GM21619 (cell line): ENCODE measurements around the gene C16orf96.
A peak's percentile ranks its signal among the peaks of the same experiment; 100 is the strongest.

ENCODE experiments used
- ATAC-seq: cut with Tn5 transposase; IDR thresholded peaks from one replicate; pipeline ENCODE4 v1.9.1; 2021; ENCODE audit not compliant: unreplicated experiment

C16orf96 gene

DNA sequence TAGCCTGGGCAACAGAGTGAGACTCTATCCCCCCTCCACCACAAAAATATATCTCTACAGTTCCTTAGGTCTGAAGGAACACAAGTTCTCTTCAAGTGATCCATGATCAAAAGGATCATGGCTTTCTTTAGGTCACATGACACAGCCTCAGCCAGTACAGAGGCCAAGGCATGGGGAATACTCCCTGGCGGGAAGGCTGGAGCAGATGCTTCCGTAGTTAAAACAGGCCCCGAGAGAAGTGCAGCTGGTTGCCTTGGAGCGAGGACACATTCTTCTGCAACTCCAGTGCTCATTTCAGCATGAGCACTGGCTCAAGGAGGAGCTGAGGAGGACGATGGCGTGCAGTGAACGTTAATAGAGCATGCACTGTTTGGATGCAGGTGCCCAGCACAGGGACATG lies 31.1 kb upstream of the C16orf96 start:
- no peak for ATAC-seq

DNA sequence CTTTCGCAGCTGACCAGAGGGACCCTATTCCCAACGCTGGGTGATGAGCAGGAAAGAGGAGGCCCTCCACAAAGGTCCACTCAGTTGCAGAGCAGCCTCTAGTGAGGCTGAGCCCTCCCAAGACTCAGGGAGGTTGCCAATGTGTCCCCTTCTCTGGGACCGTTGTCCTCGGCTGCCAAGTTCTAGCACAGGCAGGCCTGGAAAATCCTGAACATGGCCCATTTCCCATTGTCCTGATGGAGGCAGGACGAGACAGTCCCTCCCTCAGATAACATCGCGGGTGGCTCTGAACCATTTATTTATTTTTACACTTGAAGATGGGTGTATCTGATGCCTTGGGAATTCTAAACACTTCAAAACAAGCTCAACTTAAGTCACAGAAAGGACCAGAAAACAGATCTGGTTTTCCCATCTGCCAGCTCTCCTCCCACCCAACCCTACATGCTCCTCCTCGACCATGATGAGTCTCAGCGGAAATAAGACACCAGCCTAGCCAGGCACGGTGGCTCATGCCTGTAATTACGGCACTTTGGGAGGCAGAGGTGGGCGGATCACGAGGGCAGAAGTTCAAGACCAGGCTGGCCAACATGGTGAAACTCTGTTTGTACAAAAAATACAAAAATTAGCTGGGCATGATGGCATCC lies 30.4 kb upstream of the C16orf96 start:
- ATAC-seq, result no peak

DNA sequence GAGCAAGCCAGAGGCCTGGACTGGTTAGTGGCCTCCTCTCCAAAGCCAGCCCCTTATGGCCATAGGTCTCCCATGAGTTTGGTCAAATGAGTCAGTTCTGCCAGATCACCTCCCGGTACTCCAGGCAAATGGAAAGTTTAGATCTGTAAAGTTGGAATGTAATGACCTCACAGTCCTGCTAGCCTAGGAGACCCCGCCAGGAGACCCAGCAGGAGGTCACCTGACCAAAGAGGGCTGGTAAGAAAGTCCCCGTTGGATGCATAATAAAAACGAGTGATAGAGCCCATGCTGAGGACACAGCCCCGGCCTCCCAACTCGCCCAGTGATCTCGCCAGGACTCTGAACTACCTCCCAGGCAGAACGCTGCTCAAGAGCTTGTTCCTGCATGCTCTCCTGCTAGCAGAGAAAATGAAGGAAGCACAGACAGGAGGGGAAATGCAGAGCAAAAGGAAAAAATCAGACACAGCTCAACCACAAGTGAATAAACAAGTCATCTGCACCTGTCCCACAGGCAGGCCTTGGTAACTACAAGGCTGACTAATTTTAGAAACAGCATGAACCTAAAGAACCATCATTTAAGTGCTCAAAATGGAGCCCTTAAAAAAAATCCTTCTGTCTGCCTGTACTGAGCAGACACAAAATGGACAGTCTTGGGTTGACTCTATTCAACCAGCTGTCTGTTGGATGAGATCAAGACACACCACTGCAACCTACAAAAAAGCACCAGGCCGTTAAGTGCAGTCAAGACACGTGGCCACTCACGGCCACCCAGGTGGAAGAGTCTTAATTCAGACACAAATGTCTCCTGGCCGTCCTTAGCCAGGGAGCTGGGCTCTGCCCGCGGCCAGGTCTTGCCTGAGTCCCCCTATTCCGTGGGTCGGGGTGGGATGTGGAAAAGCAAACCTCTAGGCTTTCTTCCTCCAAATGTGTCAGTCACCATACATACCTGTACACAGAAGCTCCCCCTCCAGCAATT lies 26.8 kb upstream of the C16orf96 start:
- no peak for ATAC-seq

DNA sequence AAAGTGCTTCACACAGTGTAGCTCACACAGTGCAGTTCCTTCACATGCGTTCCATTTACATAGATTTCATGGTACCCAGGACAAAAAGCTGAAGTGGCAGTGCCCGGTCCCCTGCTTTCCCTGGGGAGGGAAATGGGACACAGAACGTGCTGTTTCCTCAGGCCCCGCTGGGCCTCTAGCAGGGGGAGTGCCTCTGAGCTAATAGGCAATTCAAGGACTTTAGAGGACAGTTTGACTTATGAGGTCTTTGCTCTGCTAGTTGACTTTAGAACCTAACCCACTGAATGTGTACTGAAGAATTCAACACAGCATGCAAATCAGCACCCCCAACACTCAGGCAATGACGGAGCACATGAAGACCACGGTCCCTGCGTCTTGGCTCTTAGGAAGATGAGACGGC lies 24.3 kb upstream of the C16orf96 start:
- no peak for ATAC-seq

DNA sequence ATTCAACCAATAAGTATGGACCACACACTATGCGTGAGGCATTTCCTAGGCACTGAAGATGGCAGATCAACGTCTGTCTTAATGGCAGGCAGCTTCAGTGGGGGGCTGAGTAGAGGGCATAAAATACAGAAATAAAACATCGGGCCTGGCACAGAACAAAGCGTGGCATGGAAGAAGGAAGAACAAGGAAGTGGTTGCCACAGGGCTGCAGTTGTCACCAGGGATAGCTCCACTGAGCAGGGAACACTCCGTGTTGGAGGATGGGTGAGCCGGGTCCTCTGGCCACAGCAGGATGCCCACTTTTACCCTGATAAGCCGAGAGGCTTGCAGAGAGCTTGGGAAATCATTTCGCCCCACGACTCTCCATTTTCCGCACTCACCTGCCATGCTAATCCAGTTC lies 23.9 kb upstream of the C16orf96 start:
- ATAC-seq, result no peak

DNA sequence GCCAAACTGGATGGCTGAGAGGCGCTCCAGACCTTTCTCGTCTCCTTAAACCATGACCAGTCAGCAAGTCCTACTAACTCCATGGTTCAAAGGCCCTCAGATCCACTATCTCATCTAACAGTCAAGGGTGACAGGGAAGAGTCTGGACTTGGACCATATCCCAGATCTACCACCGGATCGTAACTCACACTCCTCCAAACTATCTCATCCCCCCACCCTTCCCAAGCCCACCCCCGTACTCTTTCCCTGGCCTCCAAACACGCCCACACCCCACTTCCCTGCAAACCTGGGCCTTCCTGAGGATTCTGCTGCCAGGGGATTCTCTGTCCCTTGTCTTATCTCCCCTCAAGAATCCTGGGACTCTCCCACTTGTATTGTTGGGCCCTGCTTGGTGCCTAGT lies 22.6 kb upstream of the C16orf96 start:
- ATAC-seq, result no peak

DNA sequence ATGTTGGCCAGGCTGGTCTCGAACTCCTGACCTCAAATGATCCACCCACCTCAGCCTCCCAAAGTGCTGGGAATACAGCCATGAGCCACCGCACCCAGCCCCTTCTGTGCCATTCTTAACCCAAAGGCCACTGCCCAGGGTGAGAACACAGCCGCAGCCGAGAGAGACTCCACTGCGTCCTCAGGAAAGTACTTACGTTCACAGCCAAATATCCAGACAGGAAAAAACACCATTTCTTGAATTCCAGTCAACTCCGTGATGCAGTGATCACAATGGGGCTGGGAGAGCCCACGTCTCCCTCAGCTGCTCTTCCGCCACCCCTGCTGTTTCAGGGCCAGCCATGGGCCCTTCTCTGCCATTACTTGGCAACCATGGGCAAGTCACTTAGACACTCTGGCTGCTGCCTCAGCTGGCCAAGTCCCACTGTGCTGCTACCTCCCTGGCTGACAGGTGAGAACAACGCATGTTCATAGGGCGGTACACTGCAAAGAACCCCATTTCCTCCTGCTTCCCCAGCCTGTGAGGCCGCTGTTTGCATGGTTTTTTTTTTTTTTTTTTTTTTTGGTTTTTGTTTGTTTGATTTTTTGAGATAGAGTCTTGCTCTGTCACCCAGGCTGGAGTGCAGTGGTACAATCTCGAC lies 21.9 kb upstream of the C16orf96 start:
- ATAC-seq, result no peak

DNA sequence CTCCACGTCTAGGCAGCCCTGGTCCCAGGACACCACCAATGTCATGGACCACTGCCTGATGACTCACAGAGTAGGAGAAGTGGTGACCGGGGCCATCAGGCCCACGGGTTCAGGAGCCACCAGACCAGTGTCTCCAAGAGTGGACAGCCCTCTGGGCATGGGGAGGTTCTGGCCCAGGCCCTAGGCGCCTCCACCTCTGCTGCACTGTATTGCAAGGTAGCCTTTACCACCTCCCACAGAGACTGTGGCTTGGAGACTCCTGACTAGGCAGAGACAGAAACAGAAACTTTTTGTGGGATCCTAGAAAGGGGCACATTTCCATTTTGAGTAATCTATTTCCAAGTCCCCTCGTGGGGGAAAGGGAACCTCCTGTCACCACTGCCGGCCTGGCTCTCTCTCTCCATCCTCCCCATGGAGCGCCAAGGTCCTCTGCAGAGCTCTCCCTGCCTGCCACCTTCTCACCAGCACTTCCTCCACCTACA lies 20.5 kb upstream of the C16orf96 start:
- ATAC-seq, result no peak

DNA sequence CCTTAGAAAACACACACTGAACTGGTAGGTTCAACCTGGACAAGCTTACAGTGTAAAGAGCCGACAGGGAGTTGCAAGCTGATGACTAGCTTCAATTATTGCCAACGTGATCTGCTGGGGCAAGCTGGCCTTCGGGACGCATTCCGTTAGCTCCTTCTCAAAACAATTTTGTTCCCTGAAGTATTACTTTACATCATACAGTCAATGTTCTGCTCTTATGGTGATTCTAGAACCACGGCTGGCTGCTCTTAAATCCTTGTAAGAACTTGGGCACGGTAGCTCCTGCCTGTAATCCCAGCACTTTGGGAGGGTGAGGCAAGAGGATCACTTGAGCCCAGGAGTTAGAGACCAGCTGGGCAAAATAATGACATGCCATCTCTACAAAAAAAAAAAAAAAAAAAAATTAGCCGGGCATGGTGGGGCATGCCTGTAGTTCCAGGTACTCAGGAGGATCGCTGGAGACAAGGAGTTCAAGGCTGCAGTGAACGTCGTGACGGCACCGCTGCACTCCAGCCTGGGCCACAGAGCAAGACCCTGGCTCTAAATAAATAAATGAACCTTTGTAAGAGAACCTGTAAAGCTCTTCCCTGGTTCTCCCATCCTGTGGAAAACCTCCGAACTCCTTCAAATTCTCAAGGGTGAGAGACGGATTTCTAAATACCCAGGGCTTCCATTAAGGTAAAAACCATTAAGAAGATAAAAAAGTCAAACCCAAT lies 19.6 kb upstream of the C16orf96 start:
- ATAC-seq, result no peak

DNA sequence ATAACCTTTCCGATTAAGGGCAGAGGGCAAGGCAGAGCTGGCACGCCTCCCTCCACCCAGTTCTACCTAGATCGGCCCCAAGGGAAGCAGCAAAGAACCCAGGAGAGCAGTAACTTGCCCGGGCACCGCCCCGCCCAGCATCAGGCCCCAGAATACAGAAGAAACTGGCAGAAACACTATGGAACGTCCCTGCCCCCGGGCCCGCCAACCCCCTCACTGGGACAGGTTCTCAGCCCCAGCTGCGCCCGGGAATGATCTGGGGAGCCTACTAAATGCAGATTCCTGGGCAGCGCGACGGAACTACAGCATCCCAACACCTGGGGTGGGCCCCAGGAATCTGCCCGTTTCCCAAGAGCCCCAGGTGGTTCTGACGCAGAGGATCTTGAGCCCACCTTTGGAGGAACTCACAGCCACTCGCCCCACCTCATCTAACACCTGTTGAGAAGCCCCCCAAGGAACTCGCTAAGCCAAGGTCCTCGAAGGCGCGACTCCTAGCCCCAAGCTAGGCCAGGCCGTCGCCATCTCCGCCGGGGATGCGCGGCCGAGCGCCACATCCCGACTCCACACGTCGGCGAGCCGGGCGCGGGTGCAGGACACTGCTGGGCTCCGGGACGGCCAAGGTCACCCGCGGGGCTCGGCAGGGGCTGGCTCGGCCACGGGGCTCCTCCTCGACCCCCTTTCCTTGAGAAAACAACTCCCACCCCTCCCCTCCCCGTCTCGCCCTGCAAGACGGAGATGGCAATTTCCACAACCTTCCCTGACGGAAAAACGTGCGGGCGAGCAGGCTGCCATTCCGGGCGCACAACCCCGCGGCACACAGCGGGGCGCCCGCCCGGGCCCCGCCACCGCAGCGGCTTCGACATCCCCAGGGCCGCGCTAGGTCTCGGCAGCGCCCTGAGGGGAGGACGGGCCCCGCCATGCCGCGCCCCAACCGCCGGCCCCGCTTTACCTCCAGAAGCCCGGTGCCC lies 18.5 kb upstream of the C16orf96 start:
- peak; percentile 28 for ATAC-seq

DNA sequence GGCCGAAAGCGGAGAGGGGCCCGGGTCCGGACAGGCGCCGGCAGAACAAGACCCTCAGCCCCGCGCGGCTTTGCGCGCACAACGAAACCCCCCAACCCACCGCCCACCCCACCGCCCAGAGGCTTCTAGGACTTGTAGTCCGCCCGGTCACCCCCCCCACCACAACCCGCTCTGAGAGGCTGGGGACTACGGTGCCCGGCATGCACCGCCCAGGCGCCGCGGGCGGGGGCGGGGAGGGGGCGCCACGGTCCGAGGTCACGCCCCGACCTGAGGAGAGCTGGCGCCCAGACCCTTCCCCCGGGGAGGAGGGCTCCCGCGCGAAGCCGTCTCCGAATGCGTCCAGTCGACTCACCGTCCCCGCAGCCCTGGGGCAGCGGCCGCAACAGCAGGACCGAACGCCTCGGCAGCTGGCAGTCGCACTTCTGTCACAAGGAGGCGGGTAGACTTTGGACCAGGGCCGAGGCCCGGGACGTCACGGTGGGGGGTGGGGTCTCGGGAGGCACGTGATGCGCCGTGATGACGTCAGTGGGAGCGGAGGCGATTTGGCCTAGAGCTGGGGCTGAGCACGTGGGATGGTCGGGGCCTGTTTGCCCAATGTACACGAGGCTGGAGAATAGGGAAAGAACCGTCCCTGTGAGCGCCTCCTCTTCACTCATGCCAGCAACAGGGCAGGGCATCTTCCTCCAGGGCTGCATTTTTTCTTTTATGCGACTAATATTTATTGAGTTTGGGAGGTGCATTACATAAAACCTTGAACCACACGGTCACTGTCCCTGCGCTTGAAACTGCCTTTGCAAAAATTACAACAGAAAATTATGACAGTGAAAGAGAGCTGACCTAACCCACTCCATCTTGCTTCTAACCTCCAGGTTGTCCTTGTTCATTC lies 17.5 kb upstream of the C16orf96 start, which contains the start of gene CDIP1:
TSS of gene CDIP1 (minus strand) at position 424 of the 886 bp plus-strand sequence. CDS start 24,643 bp downstream, outside the sequence.
- peak; percentile 75 for ATAC-seq

DNA sequence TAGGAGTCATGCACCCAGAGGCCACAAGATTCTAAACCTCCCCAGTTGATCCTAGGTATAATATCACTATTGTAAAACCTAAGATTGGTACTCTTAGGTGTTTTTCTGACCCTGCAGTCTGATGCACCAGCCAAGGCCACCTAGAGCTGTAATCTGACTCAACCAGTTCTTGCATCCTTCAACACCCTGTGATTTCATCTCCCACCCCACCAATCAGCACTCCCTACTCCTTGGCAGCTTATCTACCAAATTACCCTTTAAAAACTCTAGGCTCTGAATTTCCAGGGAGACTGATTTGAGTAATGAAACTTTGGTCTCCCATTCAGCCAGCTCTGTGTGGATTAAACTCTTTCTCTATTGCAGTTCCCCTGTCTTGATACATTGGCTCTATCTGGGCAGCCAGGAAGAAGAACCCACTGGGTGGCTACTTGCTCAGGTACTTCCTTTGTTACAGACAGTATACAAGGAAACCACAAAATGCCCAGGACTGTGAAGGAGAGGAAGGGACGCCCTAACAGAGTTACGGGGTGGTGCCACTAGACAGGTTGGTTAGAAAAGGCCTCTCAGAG lies 16.3 kb upstream of the C16orf96 start:
- ATAC-seq, result no peak

DNA sequence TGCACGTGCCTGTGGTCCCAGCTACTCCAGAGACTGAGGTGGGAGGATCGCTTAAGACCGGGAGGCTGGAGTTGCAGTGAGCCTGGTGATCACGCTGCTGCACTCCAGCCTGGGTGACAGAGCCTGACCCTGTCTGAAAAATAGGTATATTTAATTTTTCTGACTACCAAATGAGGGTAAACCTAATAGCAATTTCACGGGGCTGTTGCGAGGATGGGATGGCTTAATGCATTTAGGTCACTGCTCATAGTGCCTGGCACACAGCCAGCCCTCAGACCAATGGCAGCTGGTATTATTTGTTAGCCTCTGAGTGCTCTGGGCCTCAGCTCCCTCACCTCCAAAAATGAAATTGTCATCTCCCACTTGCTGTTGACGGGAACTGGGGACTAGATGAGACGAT lies 11.7 kb upstream of the C16orf96 start:
- ATAC-seq, result no peak

DNA sequence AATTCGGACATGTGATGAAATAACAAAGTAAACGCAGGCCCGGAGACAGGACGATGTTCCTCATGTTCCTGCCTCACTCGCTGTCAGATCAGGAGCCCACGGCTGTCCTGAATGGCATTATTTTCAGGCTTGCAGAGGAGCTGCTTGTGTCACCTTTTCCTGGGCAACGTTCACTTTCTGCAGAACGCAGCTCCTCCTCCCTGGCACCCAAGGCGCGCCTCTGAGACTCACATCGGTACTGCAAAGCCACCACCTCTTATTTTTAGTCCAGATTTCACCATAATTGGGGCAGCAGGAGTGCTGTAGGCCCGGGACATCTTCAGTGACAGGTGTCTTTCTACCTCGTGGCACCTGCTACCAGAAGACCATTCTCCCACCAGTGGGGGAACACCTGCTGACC lies 8.0 kb upstream of the C16orf96 start:
- no peak for ATAC-seq

DNA sequence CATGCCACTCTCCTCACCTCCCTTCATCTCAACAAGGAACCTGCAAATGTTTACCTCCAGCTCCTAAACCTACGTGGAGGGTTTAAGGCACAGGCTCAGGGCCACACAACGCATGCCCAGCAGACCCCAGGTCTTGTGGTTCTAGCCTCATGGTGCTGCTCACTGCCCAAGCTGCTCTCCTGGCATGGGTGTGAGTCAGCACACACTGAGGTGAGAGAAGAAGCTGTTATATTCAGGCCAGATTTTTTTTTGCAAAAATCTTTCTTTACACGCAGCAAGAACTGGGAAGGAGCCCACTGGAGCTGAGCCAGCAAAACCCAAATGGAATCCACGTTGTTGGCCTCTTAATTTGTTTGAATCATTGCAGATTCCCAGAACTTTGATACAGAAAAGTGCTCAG lies 5.5 kb upstream of the C16orf96 start:
- ATAC-seq, result no peak

DNA sequence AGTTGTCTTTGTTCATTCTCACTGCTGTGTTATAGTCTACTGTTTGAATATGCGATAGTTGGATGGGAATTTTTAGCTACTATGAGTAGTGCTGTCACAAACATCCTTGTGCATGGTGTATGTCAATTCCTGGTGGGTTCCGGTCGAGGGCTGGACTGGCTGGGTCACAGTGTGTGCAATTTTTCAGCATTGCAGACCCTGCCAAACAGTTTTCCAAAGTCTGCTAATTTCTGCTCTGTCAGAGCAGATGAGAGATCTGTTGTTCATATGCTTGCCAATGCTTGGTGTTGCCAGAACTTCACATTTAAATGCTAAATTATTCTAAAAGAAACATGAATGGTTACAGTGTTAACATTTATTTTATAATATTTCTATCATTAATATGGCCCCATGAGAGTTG lies 3.6 kb upstream of the C16orf96 start:
- no peak for ATAC-seq

DNA sequence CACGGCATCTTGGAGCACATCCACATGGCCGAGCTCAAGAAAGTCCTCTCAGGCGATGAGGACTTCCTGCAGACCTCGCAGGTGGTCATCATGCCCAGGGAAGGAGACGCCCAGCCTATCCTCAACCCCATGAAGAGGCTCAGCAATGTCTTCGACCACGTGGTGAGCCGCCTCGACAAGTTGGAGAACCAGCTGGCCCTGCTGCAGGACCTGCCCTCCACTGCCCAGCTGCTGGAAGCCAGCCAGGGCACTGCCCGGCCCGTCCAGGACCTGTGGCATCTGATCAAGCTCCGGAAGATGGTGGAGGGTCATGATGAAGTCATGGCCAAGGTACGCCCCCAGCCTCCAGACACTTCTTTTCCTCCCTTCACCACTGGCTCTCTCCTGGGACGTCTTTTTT lies 440 bp downstream of the C16orf96 start:
- ATAC-seq, result no peak

DNA sequence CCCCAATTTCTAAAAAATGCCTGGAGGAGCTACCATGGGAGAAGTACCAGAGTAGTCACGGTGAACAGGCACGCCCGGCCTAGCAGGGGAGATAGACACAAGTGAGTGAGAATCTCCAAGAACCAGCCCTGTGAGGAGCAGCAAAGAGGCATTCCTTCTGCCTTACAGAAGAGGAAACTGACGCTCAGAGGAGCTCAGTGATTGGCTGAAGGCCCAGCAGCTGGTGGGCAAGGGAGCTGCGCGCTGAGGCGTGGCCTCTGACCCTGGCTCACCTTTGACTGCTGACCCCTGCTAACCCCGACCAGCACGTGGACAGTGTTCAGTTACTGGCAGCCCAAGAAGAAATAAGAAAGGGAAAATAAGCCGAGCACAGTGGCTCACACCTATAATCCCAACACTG lies 1.8 kb downstream of the C16orf96 start:
- no peak for ATAC-seq
